Parathyroid adenoma (tissue), 2 donors: ENCODE measurements around the gene GAS6.
"Not testable (repeated sequence)": the region's sequence is repeated elsewhere in the genome, so short reads cannot be mapped to it uniquely, and the experiment has no call there.

ENCODE experiments used
- H2AFZ ChIP-seq: fragments of 300-600 bp; sonication (generic); one replicate; pipeline ENCODE4 v1.7.0; 2017; ENCODE audit warnings: antibody characterized with exemption, mild to moderate bottlenecking
- H3K27ac ChIP-seq: fragments of 300-600 bp; sonication (generic); one replicate; pipeline ENCODE4 v1.7.0; 2017
- H3K27me3 ChIP-seq: fragments of 300-600 bp; sonication (generic); one replicate; pipeline ENCODE4 v1.7.0; 2017; ENCODE audit warnings: low read length; ENCODE audit not compliant: control insufficient read depth, insufficient read depth
- H3K36me3 ChIP-seq: fragments of 300-600 bp; sonication (generic); one replicate; pipeline ENCODE4 v1.7.0; 2017; ENCODE audit warnings: low read length; ENCODE audit not compliant: control insufficient read depth, insufficient read depth
- H3K4me1 ChIP-seq: fragments of 300-600 bp; sonication (generic); one replicate; pipeline ENCODE4 v1.7.0; 2017; ENCODE audit warnings: control low read depth
- H3K4me2 ChIP-seq: fragments of 300-600 bp; sonication (generic); one replicate; pipeline ENCODE4 v1.7.0; 2017; ENCODE audit warnings: low read length
- H3K4me3 ChIP-seq: fragments of 300-600 bp; sonication (generic); one replicate; pipeline ENCODE4 v1.7.0; 2017; ENCODE audit warnings: low read depth, low read length
- H3K79me2 ChIP-seq: fragments of 300-600 bp; sonication (generic); one replicate; pipeline ENCODE4 v1.7.0; 2017; ENCODE audit warnings: control low read depth
- H3K9ac ChIP-seq: fragments of 300-600 bp; sonication (generic); one replicate; pipeline ENCODE4 v1.7.0; 2017; ENCODE audit warnings: mild to moderate bottlenecking
- H3K9me3 ChIP-seq: fragments of 300-600 bp; sonication (generic); one replicate; pipeline ENCODE4 v1.7.0; 2017; ENCODE audit warnings: low read length; ENCODE audit not compliant: control insufficient read depth
- TF ChIP-seq, protein P1 (sequence below): fragments of 300-600 bp; sonication (generic); IDR thresholded peaks from one replicate; pipeline ENCODE4 v1.7.0; 2017; ENCODE audit warnings: antibody characterized with exemption, mild to moderate bottlenecking
- donor health status: primary hyperparathyroidism.

The GAS6 gene

DNA sequence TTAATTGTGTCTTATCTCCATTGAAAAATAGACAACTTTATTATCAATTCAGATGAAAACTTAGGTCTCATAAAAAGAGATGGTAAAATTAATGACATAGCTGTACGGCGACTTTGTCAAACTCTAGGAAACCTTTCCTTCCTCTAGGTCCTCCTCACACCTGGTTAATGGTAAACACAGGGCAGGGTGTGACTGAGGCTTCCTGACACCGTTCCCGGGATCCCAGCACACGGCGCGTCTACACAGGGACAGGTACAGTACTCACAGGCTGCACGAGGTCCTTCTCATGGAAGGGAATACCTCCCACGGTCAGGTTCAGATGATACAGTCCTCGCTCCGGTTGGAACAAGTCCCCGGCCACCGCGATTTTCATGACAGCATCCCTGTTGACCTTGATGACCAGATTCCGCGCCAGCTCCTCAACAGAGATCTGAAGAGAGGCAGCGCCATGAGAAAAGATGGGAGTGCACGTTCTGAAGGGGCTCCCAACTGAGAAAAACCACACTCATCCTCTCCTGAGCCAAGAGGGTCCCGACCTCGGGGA, 35.5 kb downstream of the GAS6 start:
- no peaks in the 10 kb centered on the region for H3K4me1 ChIP-seq
- H3K79me2 ChIP-seq, result no peaks in the 10 kb centered on the region
- TF ChIP-seq, protein P1, sequence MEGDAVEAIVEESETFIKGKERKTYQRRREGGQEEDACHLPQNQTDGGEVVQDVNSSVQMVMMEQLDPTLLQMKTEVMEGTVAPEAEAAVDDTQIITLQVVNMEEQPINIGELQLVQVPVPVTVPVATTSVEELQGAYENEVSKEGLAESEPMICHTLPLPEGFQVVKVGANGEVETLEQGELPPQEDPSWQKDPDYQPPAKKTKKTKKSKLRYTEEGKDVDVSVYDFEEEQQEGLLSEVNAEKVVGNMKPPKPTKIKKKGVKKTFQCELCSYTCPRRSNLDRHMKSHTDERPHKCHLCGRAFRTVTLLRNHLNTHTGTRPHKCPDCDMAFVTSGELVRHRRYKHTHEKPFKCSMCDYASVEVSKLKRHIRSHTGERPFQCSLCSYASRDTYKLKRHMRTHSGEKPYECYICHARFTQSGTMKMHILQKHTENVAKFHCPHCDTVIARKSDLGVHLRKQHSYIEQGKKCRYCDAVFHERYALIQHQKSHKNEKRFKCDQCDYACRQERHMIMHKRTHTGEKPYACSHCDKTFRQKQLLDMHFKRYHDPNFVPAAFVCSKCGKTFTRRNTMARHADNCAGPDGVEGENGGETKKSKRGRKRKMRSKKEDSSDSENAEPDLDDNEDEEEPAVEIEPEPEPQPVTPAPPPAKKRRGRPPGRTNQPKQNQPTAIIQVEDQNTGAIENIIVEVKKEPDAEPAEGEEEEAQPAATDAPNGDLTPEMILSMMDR, result no peak
- no peaks in the 10 kb centered on the region for H3K9me3 ChIP-seq
- no peak overlapping the region for H3K9ac ChIP-seq
- no peak overlapping the region for H3K4me3 ChIP-seq
- no peaks in the 10 kb centered on the region for H3K36me3 ChIP-seq
- H2AFZ ChIP-seq, result no peak overlapping the region
- no peaks in the 10 kb centered on the region for H3K27me3 ChIP-seq
- no peak overlapping the region for H3K27ac ChIP-seq
- H3K4me2 ChIP-seq, result no peak overlapping the region

GRCh38 chr13:113827021-113827420, 36.9 kb downstream of the GAS6 start:
- TF ChIP-seq, protein P1, result no peak
- Histone ChIP-seq H3K9me3 (no peaks in the 10 kb centered on the region), H3K36me3 (no peaks in the 10 kb centered on the region)

GRCh38 chr13:113826446-113826845, 37.4 kb downstream of the GAS6 start:
- not testable (repeated sequence) for H3K36me3 ChIP-seq, H3K4me3 ChIP-seq, H3K4me1 ChIP-seq, H3K79me2 ChIP-seq, H3K27me3 ChIP-seq, H3K27ac ChIP-seq, H2AFZ ChIP-seq, H3K9me3 ChIP-seq, H3K9ac ChIP-seq, H3K4me2 ChIP-seq

More at GRCh38 chr13:113827021-113827420, 36.9 kb downstream of the GAS6 start:
- Histone ChIP-seq H3K4me2 (no peak overlapping the region), H3K79me2 (no peaks in the 10 kb centered on the region), H3K4me1 (no peaks in the 10 kb centered on the region), H3K27me3 (no peaks in the 10 kb centered on the region), H3K4me3 (no peak overlapping the region), H3K9ac (no peak overlapping the region), H2AFZ (no peak overlapping the region), H3K27ac (no peak overlapping the region)

DNA sequence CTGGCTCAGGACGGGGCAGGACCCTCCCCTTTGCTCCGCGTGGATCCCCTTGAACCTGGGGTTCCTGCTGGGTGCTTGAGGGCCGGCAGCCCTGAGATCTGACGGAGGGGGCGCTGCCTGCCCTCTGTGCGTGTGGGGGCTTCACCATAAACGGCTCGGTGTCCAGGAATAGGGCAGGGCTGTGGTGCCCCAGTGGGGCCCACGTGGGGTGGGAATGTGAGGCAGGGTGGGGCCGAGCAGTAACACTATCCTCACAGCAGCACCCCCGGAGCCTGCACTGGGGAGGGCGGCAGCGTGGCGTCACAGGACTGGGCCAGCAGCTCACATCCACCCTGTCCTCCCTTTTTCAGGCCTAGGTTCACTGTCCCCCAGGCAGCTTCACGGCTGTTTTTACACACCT, 38.0 kb downstream of the GAS6 start:
- H2AFZ ChIP-seq, result no peak overlapping the region
- no peaks in the 10 kb centered on the region for H3K9me3 ChIP-seq
- no peak overlapping the region for H3K4me2 ChIP-seq
- no peaks in the 10 kb centered on the region for H3K27me3 ChIP-seq
- H3K4me3 ChIP-seq, result no peak overlapping the region
- no peaks in the 10 kb centered on the region for H3K4me1 ChIP-seq
- TF ChIP-seq, protein P1, result no peak
- no peak overlapping the region for H3K9ac ChIP-seq
- no peaks in the 10 kb centered on the region for H3K36me3 ChIP-seq
- no peak overlapping the region for H3K27ac ChIP-seq
- no peaks in the 10 kb centered on the region for H3K79me2 ChIP-seq

DNA sequence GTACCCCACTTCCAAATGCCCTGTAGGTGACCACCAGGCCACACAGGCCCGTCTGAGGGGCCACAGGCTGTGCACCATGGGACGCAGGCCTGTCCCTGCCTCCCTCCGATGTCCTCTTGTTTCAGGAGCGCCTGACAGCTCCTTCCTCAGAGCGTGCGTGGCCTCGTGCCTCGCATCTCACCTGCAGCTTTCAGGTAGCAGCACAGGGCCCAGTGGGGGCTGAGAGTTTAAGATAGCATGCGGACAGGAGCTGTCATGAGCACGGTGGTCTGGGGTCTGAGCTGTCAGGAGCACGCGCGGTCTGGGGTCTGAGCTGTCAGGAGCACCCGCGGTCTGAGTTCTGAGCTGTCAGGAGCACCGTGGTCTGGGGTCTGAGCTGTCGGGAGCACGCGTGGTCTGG, 40.1 kb downstream of the GAS6 start:
- Histone ChIP-seq H3K9ac (no peak overlapping the region), H3K79me2 (no peaks in the 10 kb centered on the region), H3K27me3 (no peaks in the 10 kb centered on the region), H3K4me1 (no peaks in the 10 kb centered on the region), H2AFZ (no peak overlapping the region), H3K4me2 (no peak overlapping the region), H3K4me3 (no peak overlapping the region), H3K9me3 (no peaks in the 10 kb centered on the region), H3K36me3 (no peaks in the 10 kb centered on the region), H3K27ac (no peak overlapping the region)
- TF ChIP-seq, protein P1, result no peak
